ENCODE results near the gene PACSIN3.
A peak's percentile ranks its signal among the peaks of the same experiment; 100 is the strongest.
"Not testable (repeated sequence)": the region's sequence is repeated elsewhere in the genome, so short reads cannot be mapped to it uniquely, and the experiment has no call there.

Gene PACSIN3

DNA sequence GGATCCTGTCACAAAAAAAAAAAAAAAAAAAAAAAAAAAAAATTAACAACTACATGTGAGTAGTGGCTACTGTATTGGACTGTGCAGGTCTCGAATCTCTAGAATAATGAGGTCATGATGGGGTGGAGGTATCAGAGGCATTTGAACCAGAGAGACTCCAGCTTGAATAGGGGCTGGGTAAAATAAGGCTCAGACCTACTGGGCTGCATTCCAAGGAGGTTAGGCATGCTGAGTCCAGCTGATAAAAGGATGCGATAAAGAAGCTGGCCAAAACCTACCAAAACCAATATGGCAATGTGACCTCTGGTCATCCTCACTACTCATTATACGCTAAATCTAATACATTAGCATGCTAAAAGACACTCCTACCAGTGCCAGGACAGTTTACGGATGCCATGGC, 5.9 kb upstream of the PACSIN3 start:
- no peak for DNase-seq (ENCODE audit: low spot score)

DNA sequence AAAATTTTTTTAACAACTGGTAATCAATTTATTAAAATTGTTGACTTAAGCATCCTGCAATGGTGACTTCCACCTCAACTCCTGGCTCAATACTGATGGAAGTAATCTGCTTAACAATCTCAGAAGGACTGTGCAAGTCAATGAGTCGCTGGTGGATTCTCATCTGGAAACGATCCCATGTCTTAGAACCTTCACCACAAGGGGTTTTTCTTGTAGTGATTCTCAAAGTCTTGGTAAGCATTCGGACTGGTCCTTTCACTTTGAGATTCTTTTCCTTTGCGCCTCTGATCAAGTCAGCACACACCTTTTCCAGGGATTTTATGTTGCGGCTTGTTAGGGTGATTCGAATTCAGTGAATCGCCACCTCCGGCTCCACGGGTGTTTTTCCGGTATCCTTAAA, 4.9 kb upstream of the PACSIN3 start:
- not testable (repeated sequence) for DNase-seq (ENCODE audit: low spot score)

DNA sequence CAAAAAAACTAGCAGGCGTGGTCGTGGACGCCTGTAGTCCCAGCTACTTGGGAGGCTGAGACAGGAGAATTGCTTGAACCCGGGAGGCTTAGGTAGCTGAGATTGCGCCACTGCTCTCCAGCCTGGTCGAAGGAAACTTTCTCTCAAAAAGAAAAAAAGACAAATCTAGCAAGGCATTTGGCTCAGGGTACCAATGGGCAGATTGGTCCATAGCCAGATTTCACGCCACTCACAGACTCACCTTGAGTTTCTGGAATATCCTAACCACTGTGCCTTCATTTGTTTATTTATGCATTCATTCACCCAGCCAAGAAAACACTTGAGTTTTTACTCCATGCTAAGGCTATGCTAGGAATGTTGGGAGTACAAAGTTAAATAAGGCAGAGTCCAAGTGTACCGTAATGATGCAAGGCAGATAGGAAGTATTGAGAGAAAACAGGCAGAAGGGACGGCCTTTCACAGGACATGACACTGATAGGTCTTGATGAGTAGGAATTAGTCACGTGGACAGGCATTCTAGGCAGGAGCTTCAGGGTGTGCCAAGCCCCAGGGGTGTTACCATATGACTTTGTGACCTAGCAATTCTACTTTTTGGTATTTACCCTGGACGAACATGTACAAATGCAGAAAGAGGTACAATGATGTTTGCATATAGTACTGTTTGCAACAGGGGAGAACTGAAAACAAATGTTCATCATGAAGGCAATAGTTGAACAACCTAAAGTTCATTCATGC, 3.0 kb upstream of the PACSIN3 start:
- DNase-seq (ENCODE audit: low spot score) = no peak

DNA sequence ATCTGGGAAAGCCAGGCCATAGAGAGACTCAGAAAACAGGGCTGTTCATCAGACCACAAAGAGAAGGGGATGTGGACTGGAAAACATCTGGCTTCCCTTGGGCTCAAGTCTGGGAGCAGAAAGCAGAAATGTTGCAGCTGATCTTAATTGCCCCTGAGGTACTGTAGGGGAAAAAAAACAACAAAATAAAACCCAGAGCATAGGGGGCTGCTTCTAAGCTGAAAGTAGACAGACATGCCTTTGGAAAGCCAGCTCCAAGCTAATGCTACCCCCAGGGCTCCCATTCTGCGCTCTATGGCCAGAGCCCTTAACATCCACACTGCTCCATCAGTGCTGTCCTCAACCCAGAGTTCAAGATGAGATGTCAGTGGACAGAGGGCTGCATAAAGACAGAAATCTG, 2.0 kb upstream of the PACSIN3 start:
- no peak for DNase-seq (ENCODE audit: low spot score)

DNA sequence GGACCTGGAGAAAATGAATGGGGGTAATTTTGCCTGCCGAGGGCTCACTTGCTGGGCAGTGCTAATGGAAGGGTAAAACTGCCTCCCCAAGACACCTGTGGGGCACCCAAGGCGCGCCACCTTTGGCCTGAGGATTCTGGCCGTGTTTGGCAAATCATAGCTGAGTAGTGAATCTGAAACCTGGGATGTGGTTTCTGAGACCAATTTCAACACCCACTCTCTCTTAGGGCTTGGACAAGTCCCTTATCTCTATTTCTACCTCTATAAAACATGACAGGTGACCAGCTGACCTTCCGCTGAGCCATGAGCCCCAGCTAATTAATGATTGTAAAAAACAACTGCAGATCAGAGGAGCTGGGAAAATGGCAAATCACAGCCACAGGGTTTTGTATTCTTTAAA, 1.5 kb upstream of the PACSIN3 start:
- no peak for DNase-seq (ENCODE audit: low spot score)

DNA sequence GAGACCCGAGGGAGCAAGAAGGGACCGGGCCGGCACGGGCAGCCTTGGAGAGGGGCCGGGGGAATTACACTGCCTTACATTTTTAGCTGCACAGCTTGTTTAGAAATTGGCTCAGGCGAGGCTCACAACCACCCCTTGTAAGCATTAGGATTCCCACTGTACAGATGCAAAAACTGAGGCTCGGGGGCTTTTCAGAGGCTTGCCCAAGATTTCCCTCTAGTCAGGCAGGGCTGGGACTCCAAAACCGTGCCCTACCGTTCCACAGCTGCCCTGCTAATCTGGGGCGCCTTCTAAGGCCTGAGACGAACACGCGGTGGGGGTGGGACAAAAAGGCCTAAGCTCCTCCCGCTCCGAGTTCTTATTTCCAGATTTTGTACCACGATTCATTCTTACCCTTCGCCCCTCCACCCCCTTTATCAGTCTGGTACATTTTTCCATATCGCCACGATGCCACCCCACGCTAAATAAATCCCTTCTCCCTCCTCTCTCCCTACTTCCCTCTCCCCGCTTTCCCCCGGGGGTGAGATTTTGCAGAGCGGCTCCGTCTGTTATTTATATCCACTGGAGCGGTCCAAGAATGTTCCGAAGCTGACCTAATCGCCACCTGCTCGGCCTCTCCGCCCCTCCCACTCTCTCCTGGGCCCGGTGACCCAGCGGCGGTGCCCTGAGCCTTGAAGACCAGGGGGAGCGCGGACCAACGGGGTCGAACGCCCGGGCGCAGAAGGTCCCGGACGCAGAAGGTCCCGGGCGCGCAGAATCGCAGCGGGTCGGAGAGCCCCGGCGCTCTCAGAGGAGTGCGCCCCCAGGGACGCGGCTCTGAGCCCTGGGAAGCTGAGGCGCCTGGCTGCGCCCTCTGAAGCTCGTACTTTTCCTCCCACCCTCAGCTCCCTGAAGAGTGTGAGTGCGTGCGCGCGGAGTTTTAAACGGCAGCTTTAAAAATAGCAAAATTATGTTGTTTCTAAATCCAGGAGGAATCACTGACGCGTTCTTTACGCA, 764 bp upstream of the PACSIN3 start:
- no peak for DNase-seq (ENCODE audit: low spot score)

DNA sequence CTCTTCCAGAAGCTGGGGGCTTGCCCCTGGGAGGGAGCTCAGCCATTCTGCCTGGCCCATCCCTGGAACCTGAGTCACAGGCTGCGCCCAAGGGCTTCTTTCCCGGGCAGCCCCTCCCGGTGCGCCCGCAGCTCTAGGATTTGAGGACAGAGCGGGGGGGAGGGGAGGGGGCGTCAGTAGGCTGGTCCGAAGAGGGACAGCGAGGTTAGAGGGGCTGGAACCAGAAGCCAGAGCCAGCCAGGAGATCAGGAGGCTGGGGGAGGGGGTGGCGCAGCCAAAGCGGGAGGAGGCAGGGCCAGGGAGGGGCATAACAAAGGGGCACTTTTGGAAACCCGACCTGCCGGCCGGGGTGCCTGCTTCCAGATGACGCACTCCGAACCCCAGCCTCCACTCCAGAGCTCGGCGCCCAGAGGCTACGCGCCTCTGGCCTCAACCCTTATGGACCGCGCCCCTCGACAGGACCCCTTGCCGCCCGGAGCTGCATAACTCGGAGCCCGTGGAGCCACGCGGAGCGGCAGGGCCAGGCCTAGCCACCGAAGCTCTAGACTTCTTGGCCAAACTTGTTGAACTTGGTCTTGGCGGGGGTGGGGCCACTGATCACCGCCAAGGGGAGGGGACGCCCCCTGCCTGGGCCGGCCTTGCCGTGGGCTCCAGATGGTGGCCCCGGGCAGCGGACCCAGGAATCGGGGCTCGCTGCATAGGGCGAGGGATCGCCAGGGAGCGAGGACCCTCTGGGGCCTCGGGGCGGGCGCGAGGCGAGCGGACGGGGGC, 744 bp downstream of the PACSIN3 start:
- DNase-seq (ENCODE audit: low spot score) = no peak

DNA sequence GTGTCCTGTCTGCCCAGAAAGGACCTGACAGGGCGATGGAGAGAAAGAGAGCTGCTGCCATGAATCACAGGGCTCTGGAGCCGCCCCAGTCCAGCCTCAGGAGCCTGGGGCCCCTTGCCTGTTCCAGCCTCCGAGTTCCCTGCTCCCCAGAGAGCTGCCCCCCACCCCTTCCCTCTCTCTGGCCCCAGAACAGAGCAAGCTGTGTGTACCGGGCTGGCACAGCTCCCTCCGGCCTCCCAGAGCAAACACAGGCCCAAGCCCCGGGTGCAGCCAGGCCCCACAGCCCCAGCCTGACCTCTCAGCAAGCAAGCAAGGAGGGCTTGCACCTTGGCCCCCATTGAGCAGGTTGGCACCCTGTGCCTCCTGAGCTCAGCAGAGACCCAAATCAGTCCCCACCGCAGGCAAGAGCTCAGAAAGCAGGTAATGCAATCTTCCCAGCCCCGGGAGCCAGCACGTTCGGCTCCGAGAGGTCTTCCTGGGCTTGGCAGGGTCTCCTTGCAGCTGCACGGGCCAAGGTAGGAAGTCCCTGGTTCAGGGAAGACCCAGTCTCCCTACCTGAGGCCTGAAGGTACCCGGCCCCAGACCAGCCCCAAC, 1.4 kb downstream of the PACSIN3 start:
- no peak for DNase-seq (ENCODE audit: low spot score)

DNA sequence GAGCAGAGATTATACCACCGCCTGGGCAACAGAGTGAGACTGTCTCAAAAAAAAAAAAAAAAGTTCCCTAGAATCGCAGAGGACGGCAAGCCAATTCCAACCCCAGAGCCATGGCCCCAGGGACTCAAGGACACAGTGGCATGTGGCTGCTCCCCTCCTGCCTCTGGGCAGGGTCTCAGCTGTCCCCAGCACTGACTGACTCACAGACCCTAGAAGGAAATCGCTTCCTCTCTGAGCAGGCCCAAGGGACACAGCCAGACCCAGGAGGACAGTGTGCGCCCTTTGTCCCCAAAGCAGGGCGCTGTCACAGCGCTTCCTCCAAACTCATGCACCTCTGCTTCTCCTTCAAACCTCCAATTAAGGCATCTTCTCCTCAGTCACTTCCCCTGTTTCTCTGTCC, 2.3 kb downstream of the PACSIN3 start:
- no peak for DNase-seq (ENCODE audit: low spot score)

DNA sequence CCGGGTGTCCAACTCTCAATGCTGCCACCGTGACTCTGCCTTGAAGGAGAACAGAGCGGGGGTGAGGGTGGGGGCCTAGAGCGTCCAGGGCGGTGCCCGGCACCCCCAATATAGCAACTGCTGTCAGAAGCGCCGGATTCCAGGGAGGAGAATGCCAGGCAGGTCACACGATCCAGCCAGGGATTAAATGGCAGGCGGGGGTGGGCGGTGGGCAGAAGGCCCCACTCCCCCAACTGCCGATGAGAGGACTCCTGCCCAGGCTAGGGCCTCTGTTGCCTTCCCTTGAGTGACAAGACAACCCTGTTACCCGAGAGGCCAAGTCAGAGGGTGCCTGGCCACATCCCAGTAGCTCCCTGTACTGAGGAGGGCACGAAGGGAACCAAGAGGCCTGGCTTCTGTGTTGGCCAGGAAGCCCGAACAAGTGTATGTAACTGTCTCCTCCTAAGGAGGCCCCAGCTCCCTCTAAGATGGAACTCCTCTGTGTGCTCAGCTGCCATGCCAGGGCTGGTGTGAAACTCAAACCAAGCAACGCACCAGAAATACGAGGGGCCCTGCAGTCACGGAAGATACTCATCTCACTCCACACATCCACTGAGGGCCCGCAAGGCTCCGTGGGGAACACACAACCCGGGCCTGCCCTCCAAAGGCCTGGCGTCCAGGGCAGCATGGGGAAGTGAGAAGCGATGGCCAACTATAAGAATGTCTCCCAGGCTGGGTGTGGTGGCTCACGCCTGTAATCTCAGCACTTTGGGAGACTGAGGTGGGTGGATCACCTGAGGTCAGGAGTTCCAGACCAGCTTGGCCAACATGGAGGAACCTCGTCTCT, 3.0 kb downstream of the PACSIN3 start:
- DNase-seq (ENCODE audit: low spot score) = no peak

DNA sequence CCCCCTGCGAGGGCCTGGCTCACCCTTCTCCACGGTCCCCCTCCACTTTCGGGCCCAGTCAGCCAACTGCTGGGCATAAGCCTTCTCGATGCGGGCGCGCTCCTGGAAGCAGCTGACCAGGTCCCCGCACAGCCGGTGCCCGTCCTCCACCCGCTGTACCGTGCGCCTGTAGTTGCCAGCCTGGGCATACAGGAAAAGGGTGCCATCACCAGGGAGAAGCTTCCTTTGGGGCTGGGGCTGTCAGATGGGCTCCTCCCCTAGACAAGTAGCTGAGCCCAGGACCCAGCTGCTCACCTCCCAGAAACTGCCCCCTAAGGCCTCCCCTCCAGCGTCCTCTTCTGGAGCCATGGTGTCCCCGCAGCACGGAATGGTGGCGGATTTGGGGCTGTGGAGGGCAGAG, 3.9 kb downstream of the PACSIN3 start:
- DNase-seq (ENCODE audit: low spot score) = no peak

DNA sequence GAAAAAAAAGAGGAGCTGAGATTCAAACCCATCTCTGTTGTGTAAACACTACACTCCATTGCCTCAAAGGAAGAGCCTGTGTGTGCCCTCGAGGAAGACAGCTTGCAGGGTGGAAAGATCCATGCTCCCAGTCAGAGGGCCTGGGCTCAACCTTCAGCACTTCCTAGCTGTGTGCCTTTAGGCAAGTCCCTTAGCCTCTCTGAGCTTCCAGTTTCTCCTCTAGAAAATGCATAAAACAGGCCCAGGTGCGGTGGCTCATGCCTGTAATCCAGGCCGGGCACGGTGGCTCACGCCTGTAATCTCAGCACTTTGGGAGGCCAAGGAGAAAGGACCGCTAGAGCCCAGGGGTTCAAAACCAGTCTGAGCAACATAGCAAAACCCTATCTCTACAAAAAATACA, 5.0 kb downstream of the PACSIN3 start:
- DNase-seq (ENCODE audit: low spot score) = no peak

DNA sequence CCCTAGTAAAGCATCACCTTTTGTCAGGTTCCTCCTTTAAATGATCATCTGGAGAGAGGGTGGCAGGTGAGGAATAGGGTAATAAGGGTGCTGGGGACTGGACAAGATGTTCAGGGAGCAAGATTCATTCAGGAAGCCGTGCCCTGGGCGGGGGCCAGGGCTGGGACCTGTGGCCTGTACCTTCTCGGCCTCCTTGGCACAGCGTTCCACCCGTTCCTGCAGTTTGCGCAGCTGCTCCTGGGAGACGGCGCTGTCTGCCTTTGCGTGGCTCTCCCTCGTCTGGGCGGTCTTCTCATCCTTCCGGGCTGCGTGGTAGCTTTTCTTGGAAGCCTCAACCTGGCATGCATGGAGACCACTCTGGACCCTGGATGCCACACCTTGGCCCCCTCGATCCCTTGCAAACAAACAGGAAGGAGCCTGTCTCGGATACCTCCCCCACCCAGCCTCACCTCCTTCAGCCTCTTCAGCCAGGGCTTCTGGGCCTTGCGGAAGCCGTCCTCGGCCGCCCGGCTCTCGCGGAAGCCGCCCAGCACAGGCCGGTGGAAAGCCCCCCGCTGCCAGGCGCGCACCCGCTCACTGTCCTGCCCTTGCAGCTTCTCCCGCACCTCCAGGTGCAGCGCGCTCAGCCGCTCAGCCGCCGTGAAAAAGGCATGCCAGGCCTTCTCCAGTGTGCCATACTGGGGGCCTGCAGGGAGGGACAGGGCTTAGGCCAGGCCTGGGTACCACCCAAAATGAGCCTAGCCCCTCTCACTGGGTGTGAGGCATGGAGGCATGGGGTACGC, 6.0 kb downstream of the PACSIN3 start:
- DNase-seq (ENCODE audit: low spot score) = no peak

DNA sequence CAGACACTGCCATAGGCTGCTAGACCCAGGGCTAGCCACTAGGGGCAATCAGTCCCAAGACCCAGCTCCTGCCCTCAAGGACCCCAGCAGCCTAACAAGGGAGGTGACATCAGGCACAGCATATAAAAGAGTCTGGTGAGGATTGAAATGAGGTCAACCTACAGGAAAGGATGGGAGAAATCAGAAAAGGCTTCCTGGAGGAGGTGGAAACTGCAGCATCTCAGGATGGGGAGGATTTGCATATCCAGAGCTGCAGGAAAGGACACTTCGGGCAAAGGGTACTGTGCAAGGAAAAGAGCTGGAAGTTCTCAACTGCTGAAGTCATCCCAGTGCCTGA, 6.6 kb downstream of the PACSIN3 start:
- peak; percentile 64 for DNase-seq (ENCODE audit: low spot score)

DNA sequence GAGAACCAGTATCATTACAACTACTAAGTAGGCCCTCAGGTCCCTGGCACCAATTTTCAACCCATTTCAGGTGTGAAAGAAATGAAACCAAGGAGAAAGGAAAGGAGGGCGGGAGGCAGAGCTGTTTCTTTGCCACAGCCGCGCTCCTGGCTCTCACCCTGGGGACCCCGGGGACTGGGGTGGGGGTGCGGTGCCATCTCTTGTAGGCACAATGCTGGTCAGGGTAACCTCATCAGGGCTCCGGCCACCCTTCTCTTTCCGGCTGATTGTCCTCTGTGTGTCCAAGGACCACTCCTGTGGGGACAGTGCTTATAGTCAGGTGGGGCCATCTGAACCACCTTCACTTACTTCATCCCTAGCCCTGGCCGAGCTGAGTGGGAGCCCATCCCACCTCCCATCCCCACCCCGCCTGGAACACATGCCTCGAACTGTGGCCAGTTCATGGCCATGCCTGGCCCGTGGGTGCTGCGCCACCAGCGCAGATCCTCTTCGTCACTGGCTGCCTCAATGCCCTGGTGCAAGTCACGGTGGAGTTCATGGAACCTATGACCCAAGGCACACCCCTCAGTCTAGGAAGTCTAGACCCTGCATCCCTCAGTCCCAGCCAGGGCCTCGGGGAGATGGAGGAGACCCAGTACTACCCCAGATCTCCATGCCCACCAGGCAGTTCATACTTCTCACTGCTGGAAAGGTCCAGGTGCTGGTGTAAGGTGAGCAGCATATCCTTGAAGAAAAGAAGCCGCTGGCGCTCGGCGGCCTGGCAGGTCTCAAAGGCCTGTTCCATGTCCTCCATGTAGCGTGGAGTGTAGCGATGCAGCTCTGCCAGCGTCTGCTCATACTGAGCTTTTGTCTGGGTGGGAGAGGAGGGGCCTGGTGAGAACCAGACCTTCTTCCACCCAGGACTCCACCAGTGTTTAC, 7.2 kb downstream of the PACSIN3 start:
- DNase-seq (ENCODE audit: low spot score) = no peak

DNA sequence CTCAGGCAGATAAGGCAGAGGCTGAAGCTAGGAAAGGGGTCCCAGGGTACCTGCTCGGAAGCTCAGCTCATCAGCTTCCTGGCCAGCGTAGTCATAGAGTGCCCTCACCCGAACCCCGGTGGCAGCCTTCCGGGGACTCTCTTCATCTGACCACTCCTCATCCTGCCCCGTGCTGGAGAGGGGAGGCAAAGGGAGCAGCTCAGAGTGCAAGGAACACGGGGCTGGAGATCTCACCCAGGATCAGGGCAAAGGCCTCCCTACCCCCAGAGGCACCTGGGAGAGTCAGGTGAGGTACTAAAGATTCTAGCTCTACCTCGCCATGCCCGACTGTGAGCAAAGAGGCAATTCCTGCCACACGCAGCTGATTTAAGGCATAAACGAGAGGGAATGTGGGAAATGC, 7.9 kb downstream of the PACSIN3 start:
- DNase-seq (ENCODE audit: low spot score) = no peak

DNA sequence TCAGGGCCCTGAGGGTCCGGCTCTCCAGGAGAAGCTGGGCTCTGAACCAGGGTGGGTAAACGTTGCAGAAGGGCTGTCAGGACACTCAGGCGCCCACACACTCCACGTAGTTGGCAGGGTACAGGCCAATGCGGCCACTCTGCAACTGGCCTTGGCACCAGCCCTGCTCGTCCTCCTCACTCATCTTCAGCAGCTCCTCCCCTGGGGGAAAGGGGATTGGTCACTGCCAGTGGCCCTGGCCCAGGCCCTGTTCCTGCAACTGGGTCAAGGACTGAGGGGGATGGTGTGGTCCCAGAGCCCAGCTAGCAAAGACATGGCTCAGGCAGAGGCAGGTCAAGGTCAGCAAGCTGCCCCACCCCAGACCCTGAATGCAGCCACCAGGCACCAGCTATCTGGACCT, 8.4 kb downstream of the PACSIN3 start:
- DNase-seq (ENCODE audit: low spot score) = no peak

DNA sequence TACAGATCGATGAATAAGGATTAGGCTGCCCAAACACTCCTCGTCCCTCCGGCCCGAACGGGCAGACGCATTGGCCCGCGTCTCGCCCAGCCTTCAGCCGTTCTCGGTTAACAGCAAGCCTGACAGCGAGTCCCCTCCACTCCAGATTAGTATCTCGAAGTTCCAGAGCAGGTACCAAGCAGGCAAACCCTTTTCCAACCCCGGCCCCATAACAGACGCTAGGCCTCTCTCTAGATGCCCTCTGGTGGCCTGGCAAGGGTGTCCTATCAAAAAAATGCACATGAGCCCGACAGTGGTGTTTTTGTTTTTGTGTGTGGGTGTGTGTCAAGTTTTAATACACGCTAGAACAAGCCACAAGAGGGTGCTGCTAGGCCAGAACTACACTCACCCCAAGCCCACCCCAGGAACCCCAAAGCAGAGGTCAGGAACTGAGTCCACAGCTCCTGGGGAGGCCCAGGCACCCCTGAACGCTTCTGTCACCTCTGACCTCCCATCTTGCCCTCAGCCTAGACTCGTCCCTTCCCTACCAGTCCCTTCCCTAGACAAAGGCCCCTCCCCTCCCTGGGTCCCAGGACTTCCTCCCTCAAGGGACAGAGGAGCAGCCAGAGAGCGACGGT, 8.9 kb downstream of the PACSIN3 start:
- peak; percentile 95 for DNase-seq (ENCODE audit: low spot score)

Data from hematopoietic multipotent progenitor cell treated with erythropoietin and hydrocortisone succinate and interleukin-3 and kit ligand, for 17 days (in vitro differentiated cells).